Retina (tissue), 1 donor: Measurements from ENCODE around the gene HRC.

Experiments used
- DNase-seq: peaks from one replicate; pipeline ENCODE4 v3.0.0-alpha.2; 2016

The HRC gene

GRCh38 chr19:49111218-49111998 is 43.8 kb downstream of the HRC start:
- DNase-seq: no peak

GRCh38 chr19:49110567-49110966 is 44.6 kb downstream of the HRC start:
- no peak for DNase-seq

- DNase-seq: no peak
Measured at GRCh38 chr19:49109569-49110233, 45.5 kb downstream of the HRC start.

- no peak for DNase-seq
Measured at GRCh38 chr19:49109051-49109450, 46.1 kb downstream of the HRC start.

GRCh38 chr19:49107625-49108459 is 47.4 kb downstream of the HRC start:
- DNase-seq: no peak

- peak; percentile 71 for DNase-seq
Measured at GRCh38 chr19:49106648-49107135, 48.5 kb downstream of the HRC start.

GRCh38 chr19:49104229-49104864 is 50.8 kb downstream of the HRC start:
- peak; percentile 41 for DNase-seq

GRCh38 chr19:49103331-49104085 is 51.7 kb downstream of the HRC start:
- no peak for DNase-seq

GRCh38 chr19:49102303-49102702 is 52.9 kb downstream of the HRC start:
- no peak for DNase-seq
